ENCODE data around the gene ANXA2R.

- no peak for TF ChIP-seq CTCF (IDR thresholded peaks at IDR 0.05)
- TF ChIP-seq POLR2A (IDR thresholded peaks at IDR 0.05): no peak
Observed at GRCh38 chr5:43038496-43038989, 1.6 kb downstream of the ANXA2R start.
